ENCODE data around the gene DMD. TPM values are rescaled to one million over a fixed set of nuclear protein-coding genes. Genes with fewer than 3 reads are reported as not detected.

Gene DMD
- total RNA-seq, 1 experiment from 2014 or later: 25.3 TPM

DNA sequence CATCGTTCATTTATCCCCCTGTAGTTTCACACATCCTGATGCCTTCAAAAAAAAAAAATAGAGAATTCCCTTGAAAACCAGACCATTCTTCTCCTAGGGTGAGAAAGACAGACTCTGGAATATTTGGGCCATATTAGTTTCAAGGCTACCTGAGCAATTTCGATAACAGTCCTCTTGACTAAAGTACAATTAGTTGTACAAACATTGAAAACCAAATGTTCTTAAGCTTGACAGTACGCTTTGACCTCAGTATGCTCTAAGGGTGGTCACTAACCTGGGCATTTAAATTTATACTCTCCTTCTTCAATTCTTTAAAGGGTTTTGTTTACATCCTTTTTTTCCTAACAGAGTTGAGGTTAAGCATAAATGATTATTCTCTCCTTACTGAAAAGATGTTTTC lies 1774.9 kb downstream of the DMD start:
- Histone ChIP-seq H3K36me3 (ENCODE audit: low read depth) (no peaks in the 10 kb centered on the region), H3K4me3 (no peak overlapping the region), H3F3A (ENCODE audit: insufficient read depth, low read depth) (no peaks in the 10 kb centered on the region), H3K4me2 (no peak overlapping the region), H3K4me1 (replicated peaks; ENCODE audit: insufficient read depth) (no peaks in the 10 kb centered on the region), H2AFZ (no peak overlapping the region), H3K79me2 (ENCODE audit: low read depth) (no peaks in the 10 kb centered on the region), H3K9me2 (ENCODE audit: insufficient read depth) (no peaks in the 10 kb centered on the region), H3K27ac (no peak overlapping the region), H4K20me1 (ENCODE audit: insufficient read depth) (no peaks in the 10 kb centered on the region; the same call in 1 of the 2 replicates), H3K9me3 (ENCODE audit: insufficient read depth, low read depth) (no peaks in the 10 kb centered on the region), H3K27me3 (ENCODE audit: insufficient read depth, low read depth) (no peaks in the 10 kb centered on the region)
- DNase-seq: no peak
- ChIA-PET POLR2A (ENCODE audit: unreplicated experiment) (no interaction called here), CTCF (no interaction called here)
- intact Hi-C loops (cut with micrococcal nuclease; ENCODE audit: unreplicated experiment): no loop called here
- no peak for TF ChIP-seq EZH2 (IDR thresholded peaks at IDR 0.05; ENCODE audit: low read depth)
- TF ChIP-seq, protein P1, sequence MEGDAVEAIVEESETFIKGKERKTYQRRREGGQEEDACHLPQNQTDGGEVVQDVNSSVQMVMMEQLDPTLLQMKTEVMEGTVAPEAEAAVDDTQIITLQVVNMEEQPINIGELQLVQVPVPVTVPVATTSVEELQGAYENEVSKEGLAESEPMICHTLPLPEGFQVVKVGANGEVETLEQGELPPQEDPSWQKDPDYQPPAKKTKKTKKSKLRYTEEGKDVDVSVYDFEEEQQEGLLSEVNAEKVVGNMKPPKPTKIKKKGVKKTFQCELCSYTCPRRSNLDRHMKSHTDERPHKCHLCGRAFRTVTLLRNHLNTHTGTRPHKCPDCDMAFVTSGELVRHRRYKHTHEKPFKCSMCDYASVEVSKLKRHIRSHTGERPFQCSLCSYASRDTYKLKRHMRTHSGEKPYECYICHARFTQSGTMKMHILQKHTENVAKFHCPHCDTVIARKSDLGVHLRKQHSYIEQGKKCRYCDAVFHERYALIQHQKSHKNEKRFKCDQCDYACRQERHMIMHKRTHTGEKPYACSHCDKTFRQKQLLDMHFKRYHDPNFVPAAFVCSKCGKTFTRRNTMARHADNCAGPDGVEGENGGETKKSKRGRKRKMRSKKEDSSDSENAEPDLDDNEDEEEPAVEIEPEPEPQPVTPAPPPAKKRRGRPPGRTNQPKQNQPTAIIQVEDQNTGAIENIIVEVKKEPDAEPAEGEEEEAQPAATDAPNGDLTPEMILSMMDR (conservative IDR thresholded peaks at IDR 0.05): no peak
- BruUV-seq (replicated peaks): no TSS peak

DNA sequence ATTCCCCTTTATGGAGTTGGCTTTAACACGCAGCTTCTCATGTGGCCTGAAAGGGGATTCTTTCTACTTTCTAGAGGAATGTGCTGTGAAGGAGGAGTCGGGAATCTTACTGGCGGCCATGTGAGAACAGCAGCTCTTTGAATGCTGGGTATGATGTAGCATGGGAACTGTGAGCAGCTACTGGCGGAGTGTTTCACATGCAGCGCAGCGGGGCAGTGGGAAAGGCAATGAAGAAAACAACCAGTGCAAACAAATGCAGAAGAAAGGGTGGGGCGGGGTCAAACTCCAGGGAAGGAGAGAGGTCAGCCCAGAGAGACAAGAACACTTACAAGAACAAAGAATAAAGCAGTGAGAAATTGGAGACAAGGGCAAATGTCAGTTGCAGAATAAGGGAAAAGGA lies 1775.8 kb downstream of the DMD start:
- no peaks in the 10 kb centered on the region for H3K9me2 ChIP-seq (ENCODE audit: insufficient read depth)
- no peaks in the 10 kb centered on the region for H3K36me3 ChIP-seq (ENCODE audit: low read depth)
- H3F3A ChIP-seq (ENCODE audit: insufficient read depth, low read depth): no peaks in the 10 kb centered on the region
- ChIA-PET CTCF (no interaction called here), POLR2A (ENCODE audit: unreplicated experiment) (interaction anchor here (0.6 kb wide), 1 partner anchor 28 kb away, joined by 7 read pairs; no protein-coding TSS in a partner anchor)
- no peaks in the 10 kb centered on the region; the same call in 1 of the 2 replicates for H4K20me1 ChIP-seq (ENCODE audit: insufficient read depth)
- no peak overlapping the region for H2AFZ ChIP-seq
- no peak overlapping the region for H3K4me3 ChIP-seq
- H3K4me1 ChIP-seq (replicated peaks; ENCODE audit: insufficient read depth): no peaks in the 10 kb centered on the region
- H3K9me3 ChIP-seq (ENCODE audit: insufficient read depth, low read depth): no peaks in the 10 kb centered on the region
- no peak overlapping the region for H3K27ac ChIP-seq
- H3K79me2 ChIP-seq (ENCODE audit: low read depth): no peaks in the 10 kb centered on the region
- DNase-seq: no peak
- no peak overlapping the region for H3K4me2 ChIP-seq
- no TSS peak for BruUV-seq (replicated peaks)
- TF ChIP-seq, protein P1 (conservative IDR thresholded peaks at IDR 0.05): no peak
- TF ChIP-seq EZH2 (IDR thresholded peaks at IDR 0.05; ENCODE audit: low read depth): no peak
- intact Hi-C loops (cut with micrococcal nuclease; ENCODE audit: unreplicated experiment): no loop called here
- H3K27me3 ChIP-seq (ENCODE audit: insufficient read depth, low read depth): no peaks in the 10 kb centered on the region

DNA sequence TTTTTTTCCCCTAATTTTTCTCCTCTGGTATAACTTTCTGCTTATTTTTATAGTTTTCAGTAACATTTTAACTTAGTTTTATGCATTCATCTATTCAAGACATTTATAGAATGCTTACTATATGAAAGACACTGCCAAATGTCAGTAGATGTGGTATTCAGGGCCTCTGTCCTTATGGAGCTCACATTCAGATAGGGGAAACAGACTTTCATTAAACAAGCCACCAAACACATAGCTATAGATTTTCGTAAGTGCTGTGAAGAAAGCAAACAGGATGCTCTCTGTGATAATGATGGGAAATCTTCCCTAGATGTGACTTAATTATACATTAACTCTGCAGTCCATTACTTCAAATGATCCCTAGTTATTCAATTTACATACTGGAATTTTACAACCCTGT lies 1777.5 kb downstream of the DMD start:
- H3K27ac ChIP-seq: no peak overlapping the region
- H3K9me3 ChIP-seq (ENCODE audit: insufficient read depth, low read depth): no peaks in the 10 kb centered on the region
- intact Hi-C loops (cut with micrococcal nuclease; ENCODE audit: unreplicated experiment): no loop called here
- H3K27me3 ChIP-seq (ENCODE audit: insufficient read depth, low read depth): no peaks in the 10 kb centered on the region
- no peaks in the 10 kb centered on the region for H3F3A ChIP-seq (ENCODE audit: insufficient read depth, low read depth)
- no peak overlapping the region for H2AFZ ChIP-seq
- no peak overlapping the region for H3K4me2 ChIP-seq
- no peaks in the 10 kb centered on the region for H3K4me1 ChIP-seq (replicated peaks; ENCODE audit: insufficient read depth)
- BruUV-seq (replicated peaks): no TSS peak
- no peaks in the 10 kb centered on the region for H3K9me2 ChIP-seq (ENCODE audit: insufficient read depth)
- no peaks in the 10 kb centered on the region for H3K79me2 ChIP-seq (ENCODE audit: low read depth)
- ChIA-PET POLR2A (ENCODE audit: unreplicated experiment) (interaction anchor here (0.6 kb wide), 1 partner anchor 650 kb away, joined by 4 read pairs; no protein-coding TSS in a partner anchor), CTCF (no interaction called here)
- no peaks in the 10 kb centered on the region for H3K36me3 ChIP-seq (ENCODE audit: low read depth)
- H3K4me3 ChIP-seq: no peak overlapping the region
- TF ChIP-seq EZH2 (IDR thresholded peaks at IDR 0.05; ENCODE audit: low read depth): no peak
- TF ChIP-seq, protein P1 (conservative IDR thresholded peaks at IDR 0.05): no peak
- no peaks in the 10 kb centered on the region; the same call in 1 of the 2 replicates for H4K20me1 ChIP-seq (ENCODE audit: insufficient read depth)
- no peak for DNase-seq
